ENCODE measurements around the gene CYP19A1. TPM values are rescaled to one million over a fixed set of nuclear protein-coding genes. Genes with fewer than 3 reads are reported as not detected.

Gene CYP19A1
- total RNA-seq, 1 donor from 2014 or later = not detected

DNA sequence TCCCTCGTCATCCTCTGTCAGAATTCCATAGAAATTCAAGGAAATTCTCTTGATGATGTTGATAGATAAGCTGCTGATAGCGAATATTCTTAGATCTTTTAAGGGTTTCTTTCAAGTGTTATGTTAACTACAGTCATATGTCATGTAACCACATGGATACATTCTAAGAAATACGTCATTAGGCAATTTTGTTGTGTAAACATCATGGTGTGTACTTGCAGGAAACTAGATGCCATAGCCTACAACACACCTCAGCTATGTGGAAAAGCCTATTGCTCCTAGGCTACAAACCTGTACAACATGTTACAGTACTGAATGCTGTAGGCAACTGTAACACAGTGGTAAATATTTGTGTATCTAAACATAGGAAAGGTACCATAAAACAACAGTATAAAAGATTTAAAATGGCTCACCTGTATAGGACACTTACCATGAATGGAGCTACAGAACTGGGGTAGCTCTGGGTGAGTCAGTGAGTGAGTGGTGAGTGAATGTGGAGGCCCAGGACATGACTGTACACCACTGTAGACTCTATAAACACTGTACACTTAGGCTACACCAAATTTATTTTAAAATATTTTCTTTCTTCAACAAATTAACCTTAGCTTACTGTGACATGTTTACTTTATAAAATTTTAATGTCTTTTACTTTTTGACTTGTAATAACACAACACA, 37.7 kb upstream of the CYP19A1 start:
- Mint-ChIP-seq H3K36me3 (no peaks in the 10 kb centered on the region), H3K4me3 (no peak overlapping the region), H3K4me1 (peaks cover 4% of the 10 kb centered on the region), H3K27ac (no peak overlapping the region), H3K27me3 (ENCODE audit: low read depth) (peaks cover 1% of the 10 kb centered on the region), H3K9me3 (no peaks in the 10 kb centered on the region)
- no peak for DNase-seq (ENCODE audit: low spot score in 2 of 2, unreplicated experiment in 2 of 2)
- TF ChIP-seq, protein P1, sequence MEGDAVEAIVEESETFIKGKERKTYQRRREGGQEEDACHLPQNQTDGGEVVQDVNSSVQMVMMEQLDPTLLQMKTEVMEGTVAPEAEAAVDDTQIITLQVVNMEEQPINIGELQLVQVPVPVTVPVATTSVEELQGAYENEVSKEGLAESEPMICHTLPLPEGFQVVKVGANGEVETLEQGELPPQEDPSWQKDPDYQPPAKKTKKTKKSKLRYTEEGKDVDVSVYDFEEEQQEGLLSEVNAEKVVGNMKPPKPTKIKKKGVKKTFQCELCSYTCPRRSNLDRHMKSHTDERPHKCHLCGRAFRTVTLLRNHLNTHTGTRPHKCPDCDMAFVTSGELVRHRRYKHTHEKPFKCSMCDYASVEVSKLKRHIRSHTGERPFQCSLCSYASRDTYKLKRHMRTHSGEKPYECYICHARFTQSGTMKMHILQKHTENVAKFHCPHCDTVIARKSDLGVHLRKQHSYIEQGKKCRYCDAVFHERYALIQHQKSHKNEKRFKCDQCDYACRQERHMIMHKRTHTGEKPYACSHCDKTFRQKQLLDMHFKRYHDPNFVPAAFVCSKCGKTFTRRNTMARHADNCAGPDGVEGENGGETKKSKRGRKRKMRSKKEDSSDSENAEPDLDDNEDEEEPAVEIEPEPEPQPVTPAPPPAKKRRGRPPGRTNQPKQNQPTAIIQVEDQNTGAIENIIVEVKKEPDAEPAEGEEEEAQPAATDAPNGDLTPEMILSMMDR (IDR thresholded peaks at IDR 0.05; ENCODE audit: unreplicated experiment) = no peak

DNA sequence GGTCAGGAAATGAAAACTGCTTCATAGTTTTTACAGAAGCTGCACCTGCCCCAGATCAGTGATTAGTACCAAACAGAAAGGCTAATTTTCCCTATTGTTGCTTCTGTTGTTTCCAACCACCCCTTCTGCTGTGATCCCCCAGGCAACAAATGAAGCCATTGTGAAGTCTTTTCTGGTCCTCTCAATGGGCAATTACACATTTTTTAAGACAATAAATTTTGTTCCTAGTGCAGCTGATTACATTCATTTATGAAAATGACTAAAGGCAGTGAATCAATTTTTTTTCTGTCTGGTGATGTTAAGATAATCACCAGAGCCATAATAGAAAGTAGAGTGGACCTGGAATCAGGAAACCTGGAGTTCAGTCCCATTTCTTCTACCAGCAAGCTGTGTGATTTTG, 35.7 kb upstream of the CYP19A1 start:
- H3K4me3 Mint-ChIP-seq = no peak overlapping the region
- no peaks in the 10 kb centered on the region for H3K36me3 Mint-ChIP-seq
- H3K4me1 Mint-ChIP-seq = peaks cover 4% of the 10 kb centered on the region

DNA sequence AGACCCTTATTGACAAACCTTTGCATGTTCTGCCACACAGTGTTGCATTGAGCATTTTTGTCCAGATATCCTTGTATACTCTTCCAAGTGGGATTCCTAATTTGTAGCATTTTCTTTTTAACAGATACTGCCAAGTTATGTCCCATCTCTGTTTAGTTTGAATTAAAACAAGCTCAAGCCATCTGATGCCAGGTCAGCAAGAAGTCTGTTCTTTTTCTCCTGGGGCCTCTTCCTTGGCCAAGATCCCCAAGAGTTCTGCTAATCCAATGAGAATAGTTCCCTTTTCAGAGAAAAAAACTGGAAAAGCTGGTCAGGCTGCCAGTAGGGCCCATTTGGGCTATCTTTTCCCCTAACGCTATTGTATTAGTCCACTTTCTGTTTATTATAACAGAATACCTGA, 32.9 kb upstream of the CYP19A1 start:
- TF ChIP-seq, protein P1 (IDR thresholded peaks at IDR 0.05; ENCODE audit: unreplicated experiment) = no peak
- Mint-ChIP-seq H3K36me3 (no peaks in the 10 kb centered on the region), H3K4me3 (no peak overlapping the region), H3K27ac (no peak overlapping the region), H3K9me3 (no peaks in the 10 kb centered on the region), H3K4me1 (peaks cover 4% of the 10 kb centered on the region), H3K27me3 (ENCODE audit: low read depth) (no peaks in the 10 kb centered on the region)
- DNase-seq (ENCODE audit: low spot score in 2 of 2, unreplicated experiment in 2 of 2) = no peak

More for the DNA sequence above, 35.7 kb upstream of the CYP19A1 start:
- H3K27ac Mint-ChIP-seq = no peak overlapping the region
- TF ChIP-seq, protein P1 (IDR thresholded peaks at IDR 0.05; ENCODE audit: unreplicated experiment) = no peak
- H3K9me3 Mint-ChIP-seq = no peaks in the 10 kb centered on the region
- no peak for DNase-seq (ENCODE audit: low spot score in 2 of 2, unreplicated experiment in 2 of 2)
- no peaks in the 10 kb centered on the region for H3K27me3 Mint-ChIP-seq (ENCODE audit: low read depth)

DNA sequence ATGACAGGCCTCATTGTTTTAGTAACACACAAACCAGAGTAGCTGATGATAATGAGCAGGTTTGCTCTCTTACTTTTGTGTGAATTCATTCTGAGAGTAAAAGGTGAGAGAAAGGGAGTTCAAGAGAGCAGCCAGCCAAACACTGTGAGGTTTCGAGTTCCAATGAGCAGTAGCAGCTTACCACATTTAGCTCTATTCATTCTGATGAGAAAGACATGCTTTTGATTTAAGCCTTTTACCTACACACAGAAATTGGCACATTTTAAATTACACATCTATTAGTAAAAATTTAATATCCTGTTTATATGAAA, 31.0 kb upstream of the CYP19A1 start:
- Mint-ChIP-seq H3K4me3 (no peak overlapping the region), H3K9me3 (no peaks in the 10 kb centered on the region), H3K4me1 (no peaks in the 10 kb centered on the region)

DNA sequence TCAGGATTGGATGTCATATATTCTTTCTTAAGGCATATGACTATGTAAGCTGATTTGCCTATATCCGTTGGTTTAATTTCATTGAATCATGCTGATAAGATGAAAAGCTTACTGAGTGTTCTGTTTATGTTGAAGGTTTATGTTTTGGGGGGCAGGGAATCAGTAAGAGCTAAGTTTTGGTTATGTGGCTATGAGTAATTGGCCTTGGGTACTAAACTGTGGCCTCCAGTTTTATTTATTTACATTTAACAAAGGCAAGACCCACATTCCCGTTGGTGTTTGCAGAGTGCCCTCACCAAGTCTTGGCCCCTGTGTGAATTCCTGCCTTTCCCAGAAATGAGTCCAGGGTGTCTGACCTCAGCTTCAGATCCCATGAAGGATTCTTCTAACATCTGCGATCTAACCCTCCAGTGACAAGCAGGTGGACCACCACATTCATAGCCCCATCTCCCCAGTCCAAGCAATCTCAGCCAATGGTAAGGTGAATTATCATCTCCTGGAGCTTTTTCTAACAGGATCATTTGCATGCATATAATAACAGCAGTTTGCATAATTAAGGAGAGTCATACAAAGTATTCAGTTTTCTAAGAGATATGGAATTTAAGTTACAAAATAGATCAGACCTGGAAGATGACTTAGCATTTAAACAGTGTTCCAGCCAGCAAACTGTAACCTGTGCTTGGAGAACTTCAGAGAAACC, 30.5 kb upstream of the CYP19A1 start:
- no peaks in the 10 kb centered on the region for H3K36me3 Mint-ChIP-seq
- H3K27ac Mint-ChIP-seq = no peak overlapping the region
- no peak for DNase-seq (ENCODE audit: low spot score in 2 of 2, unreplicated experiment in 2 of 2)
- no peaks in the 10 kb centered on the region for H3K9me3 Mint-ChIP-seq
- H3K4me3 Mint-ChIP-seq = no peak overlapping the region
- H3K4me1 Mint-ChIP-seq = no peaks in the 10 kb centered on the region
- H3K27me3 Mint-ChIP-seq (ENCODE audit: low read depth) = no peaks in the 10 kb centered on the region
- TF ChIP-seq, protein P1 (IDR thresholded peaks at IDR 0.05; ENCODE audit: unreplicated experiment) = no peak

More for the DNA sequence above, 31.0 kb upstream of the CYP19A1 start:
- no peak for DNase-seq (ENCODE audit: low spot score in 2 of 2, unreplicated experiment in 2 of 2)
- Mint-ChIP-seq H3K27ac (no peak overlapping the region), H3K27me3 (ENCODE audit: low read depth) (no peaks in the 10 kb centered on the region), H3K36me3 (no peaks in the 10 kb centered on the region)
- TF ChIP-seq, protein P1 (IDR thresholded peaks at IDR 0.05; ENCODE audit: unreplicated experiment) = no peak

Data from mesothelial cell of epicardium (in vitro differentiated cells).